RWPE2 (cell line): ENCODE data around the gene SLC2A8.

Experiments
- ATAC-seq: fragments of 200-7000 bp; cut with Tn5 transposase; 3 replicates; pipeline ENCODE4 v1.9.1; 2021; ENCODE audit warnings: low read depth
- DNase-seq: peaks from one replicate; pipeline ENCODE4 v3.0.0-alpha.2; 2020; ENCODE audit warnings: low spot score
- H3K27ac ChIP-seq: fragments of 450-650 bp; 2 replicates; pipeline ENCODE4 v1.5.1; 2017; ENCODE audit warnings: mild to moderate bottlenecking; ENCODE audit not compliant: poor library complexity, severe bottlenecking
- H3K27me3 ChIP-seq: fragments of 250-450 bp; sonication (Bioruptor Pico); 2 replicates; pipeline ENCODE4 v1.5.1; 2021; ENCODE audit warnings: mild to moderate bottlenecking, moderate library complexity; ENCODE audit not compliant: insufficient read depth, poor library complexity, severe bottlenecking
- H3K36me3 ChIP-seq: fragments of 250-450 bp; sonication (Bioruptor Pico); 2 replicates; pipeline ENCODE4 v1.5.1; 2020; ENCODE audit warnings: low read depth, mild to moderate bottlenecking, moderate library complexity
- H3K4me1 ChIP-seq: fragments of 250-450 bp; sonication (Bioruptor Pico); 2 replicates; pipeline ENCODE4 v1.5.1; 2021; ENCODE audit warnings: mild to moderate bottlenecking, moderate library complexity; ENCODE audit not compliant: insufficient read depth, poor library complexity, severe bottlenecking
- H3K4me3 ChIP-seq: fragments of 250-450 bp; sonication (Bioruptor Pico); 2 replicates; pipeline ENCODE4 v1.5.1; 2021; ENCODE audit warnings: mild to moderate bottlenecking, moderate library complexity; ENCODE audit not compliant: severe bottlenecking
- H3K9me3 ChIP-seq: fragments of 250-450 bp; sonication (Bioruptor Pico); 2 replicates; pipeline ENCODE4 v1.5.1; 2021; ENCODE audit warnings: mild to moderate bottlenecking, moderate library complexity; ENCODE audit not compliant: severe bottlenecking
- TF ChIP-seq, protein P1 (sequence below): fragments of 450-650 bp; IDR thresholded peaks from one replicate; pipeline ENCODE4 v1.5.1; 2017; ENCODE audit warnings: mild to moderate bottlenecking, moderate library complexity; ENCODE audit not compliant: poor library complexity, severe bottlenecking

Gene SLC2A8

DNA sequence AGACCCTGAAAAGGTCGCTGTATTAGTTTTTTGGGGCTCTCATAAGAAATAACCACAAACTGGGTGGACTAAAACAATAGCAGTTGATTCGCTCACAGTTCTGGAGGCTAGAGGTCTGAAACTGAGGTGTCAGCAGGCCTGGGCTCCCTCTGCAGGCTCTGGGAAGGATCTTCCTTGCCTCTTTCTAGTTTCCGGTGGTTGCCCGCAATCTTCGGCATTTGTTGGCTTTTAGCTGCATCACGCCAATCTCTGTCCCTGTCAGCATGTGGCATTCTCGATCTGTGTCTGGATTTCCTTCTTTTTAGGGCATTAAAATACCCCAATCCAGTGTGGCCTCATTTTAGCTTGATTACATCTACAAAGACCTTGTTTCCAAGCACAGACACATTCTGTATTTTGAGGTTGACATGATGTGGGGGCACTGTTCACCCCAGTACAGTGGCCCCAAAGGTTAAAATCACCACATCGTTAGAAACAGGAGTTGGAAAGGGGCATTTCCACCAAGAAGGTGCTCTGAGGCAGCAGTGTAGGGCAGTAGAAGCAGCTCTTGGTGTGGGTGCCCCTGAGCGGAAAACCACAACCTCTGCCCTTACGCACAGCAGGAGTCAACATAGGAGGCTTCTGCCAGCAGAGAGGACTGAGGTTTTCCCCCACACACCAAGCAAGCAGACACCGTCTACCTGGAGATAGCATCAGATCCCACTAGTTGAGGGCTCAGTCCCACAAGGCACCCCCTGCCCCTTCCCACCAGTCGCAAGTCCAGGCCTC is 40.7 kb downstream of the SLC2A8 start:
- TF ChIP-seq, protein P1, sequence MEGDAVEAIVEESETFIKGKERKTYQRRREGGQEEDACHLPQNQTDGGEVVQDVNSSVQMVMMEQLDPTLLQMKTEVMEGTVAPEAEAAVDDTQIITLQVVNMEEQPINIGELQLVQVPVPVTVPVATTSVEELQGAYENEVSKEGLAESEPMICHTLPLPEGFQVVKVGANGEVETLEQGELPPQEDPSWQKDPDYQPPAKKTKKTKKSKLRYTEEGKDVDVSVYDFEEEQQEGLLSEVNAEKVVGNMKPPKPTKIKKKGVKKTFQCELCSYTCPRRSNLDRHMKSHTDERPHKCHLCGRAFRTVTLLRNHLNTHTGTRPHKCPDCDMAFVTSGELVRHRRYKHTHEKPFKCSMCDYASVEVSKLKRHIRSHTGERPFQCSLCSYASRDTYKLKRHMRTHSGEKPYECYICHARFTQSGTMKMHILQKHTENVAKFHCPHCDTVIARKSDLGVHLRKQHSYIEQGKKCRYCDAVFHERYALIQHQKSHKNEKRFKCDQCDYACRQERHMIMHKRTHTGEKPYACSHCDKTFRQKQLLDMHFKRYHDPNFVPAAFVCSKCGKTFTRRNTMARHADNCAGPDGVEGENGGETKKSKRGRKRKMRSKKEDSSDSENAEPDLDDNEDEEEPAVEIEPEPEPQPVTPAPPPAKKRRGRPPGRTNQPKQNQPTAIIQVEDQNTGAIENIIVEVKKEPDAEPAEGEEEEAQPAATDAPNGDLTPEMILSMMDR = peak; percentile 16
- H3K36me3 ChIP-seq = peaks cover 96% of the 10 kb centered on the region
- no peaks in the 10 kb centered on the region for H3K4me1 ChIP-seq
- no peak overlapping the region for H3K27ac ChIP-seq
- DNase-seq (no peak), ATAC-seq (no peak)
- no peaks in the 10 kb centered on the region for H3K27me3 ChIP-seq
- no peaks in the 10 kb centered on the region for H3K9me3 ChIP-seq
- H3K4me3 ChIP-seq = no peak overlapping the region

DNA sequence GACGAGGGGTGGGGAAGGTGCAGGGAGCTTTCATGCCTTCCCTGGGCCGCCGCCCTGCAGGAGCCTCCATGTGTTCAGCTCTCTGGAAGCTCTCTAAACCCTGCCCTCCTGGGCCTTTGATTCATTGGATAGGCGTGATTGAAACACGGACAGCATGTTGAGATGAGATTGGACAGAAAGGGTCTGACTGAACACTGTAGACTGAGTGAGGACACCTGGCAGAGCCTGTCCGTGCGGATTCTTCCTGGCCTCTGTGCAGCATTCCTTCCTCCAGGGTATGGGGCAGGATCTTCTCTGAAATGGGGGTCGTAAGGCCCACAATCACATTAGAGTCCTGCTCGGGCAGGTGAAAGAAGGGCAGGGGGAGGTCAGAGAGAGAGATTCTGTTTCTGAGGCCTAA is 41.4 kb downstream of the SLC2A8 start:
- ATAC-seq = no peak
- no peak overlapping the region for H3K4me3 ChIP-seq
- no peaks in the 10 kb centered on the region for H3K27me3 ChIP-seq
- no peaks in the 10 kb centered on the region for H3K9me3 ChIP-seq
- DNase-seq = no peak
- H3K36me3 ChIP-seq = peaks cover 96% of the 10 kb centered on the region
- H3K27ac ChIP-seq = no peak overlapping the region
- no peaks in the 10 kb centered on the region for H3K4me1 ChIP-seq
- TF ChIP-seq, protein P1 = no peak

DNA sequence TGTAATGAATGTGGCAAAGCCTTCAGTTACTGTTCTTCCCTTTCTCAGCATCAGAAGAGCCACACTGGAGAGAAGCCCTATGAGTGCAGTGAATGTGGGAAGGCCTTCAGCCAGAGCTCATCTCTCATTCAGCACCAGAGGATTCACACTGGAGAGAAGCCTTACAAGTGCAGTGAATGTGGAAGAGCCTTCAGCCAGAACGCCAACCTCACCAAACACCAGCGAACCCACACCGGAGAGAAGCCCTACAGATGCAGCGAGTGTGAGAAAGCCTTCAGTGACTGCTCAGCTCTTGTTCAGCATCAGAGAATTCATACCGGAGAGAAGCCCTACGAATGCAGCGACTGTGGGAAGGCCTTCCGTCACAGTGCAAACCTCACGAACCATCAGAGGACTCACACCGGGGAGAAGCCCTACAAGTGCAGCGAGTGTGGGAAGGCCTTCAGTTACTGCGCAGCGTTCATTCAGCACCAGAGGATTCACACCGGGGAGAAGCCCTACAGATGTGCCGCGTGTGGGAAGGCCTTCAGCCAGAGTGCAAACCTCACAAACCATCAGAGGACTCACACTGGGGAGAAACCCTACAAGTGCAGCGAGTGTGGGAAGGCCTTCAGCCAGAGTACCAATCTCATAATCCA is 47.4 kb downstream of the SLC2A8 start:
- DNase-seq (no peak), ATAC-seq (peak; percentile 7)
- no peak overlapping the region for H3K27ac ChIP-seq
- no peak overlapping the region for H3K4me3 ChIP-seq
- H3K36me3 ChIP-seq = peaks cover 93% of the 10 kb centered on the region
- TF ChIP-seq, protein P1 = no peak
- no peaks in the 10 kb centered on the region for H3K27me3 ChIP-seq
- no peaks in the 10 kb centered on the region for H3K4me1 ChIP-seq
- peaks cover 4% of the 10 kb centered on the region for H3K9me3 ChIP-seq

DNA sequence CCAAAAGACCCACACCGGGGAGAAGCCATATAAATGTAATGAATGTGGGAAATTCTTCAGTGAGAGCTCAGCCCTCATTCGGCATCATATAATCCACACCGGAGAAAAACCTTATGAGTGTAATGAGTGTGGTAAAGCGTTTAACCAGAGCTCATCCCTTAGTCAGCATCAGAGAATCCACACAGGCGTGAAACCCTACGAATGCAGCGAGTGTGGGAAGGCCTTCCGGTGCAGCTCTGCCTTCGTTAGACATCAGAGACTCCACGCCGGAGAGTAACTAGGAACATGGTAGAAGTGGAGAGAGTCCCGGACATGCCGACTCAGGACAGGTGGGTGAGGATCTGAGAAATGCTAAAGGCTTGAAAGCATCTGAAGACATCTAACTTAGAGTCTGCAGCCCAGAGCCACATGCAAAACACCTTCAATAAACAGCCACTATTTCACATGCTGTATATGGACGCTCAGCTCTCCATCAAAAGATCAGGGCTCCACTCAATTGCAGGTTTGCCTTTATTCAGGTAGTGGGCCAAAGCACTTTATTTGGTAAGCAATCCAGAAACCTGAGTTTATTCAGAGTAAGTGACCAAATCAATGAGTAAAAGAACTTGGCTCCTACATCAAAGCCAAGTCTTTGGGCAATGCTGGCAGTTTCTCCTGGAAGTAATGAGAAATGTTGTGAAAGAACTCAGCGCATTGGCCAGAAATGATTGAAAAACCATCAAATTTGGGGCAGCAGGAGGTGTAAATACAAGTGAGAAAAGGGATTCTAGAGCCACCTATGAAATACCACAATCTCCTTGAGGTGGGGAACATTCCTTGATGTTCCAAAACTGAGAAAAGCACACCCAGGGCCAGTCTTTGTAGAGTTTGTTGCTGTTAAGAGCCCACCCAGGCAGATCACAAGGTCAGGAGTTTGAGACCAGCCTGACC is 48.2 kb downstream of the SLC2A8 start:
- peaks cover 93% of the 10 kb centered on the region for H3K36me3 ChIP-seq
- H3K4me1 ChIP-seq = no peaks in the 10 kb centered on the region
- H3K27me3 ChIP-seq = no peaks in the 10 kb centered on the region
- TF ChIP-seq, protein P1 = no peak
- H3K27ac ChIP-seq = peak overlapping the region; percentile 96
- H3K4me3 ChIP-seq = no peak overlapping the region
- peak; percentile 17 for ATAC-seq
- DNase-seq = no peak
- peaks cover 4% of the 10 kb centered on the region for H3K9me3 ChIP-seq
